ENCODE measurements around the gene SUPT7L.

The SUPT7L gene

GRCh38 chr2:27621524-27621923, 41.9 kb downstream of the SUPT7L start:
- no peak overlapping the region for H3K27ac Mint-ChIP-seq
- H3K4me1 Mint-ChIP-seq, result no peaks in the 10 kb centered on the region
- H3K9me3 Mint-ChIP-seq, result no peaks in the 10 kb centered on the region

DNA sequence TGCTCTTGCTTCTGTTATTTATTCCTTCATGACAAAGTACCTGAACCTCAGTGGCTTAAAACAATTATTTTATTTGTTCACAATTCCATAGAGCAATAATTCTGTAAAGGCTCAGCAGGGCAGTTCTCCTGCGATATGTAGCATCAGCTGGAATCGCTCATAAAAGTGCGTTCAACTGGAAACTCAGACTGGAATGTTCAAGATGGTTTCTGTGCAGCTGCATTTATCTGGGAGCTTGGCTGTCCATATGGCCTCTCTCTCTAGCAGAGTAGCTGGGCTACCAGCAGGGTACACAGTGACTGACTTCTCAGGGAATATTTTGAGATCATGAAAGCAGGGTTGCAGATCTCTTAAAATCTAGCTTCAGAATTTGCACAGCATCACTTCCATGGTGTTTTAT, 48.1 kb downstream of the SUPT7L start:
- TF ChIP-seq CTCF (IDR thresholded peaks at IDR 0.05; ENCODE audit: unreplicated experiment in 3 of 3), result no peak

More at GRCh38 chr2:27621524-27621923, 41.9 kb downstream of the SUPT7L start:
- Mint-ChIP-seq H3K36me3 (ENCODE audit: low read depth) (peaks cover 63% of the 10 kb centered on the region), H3K4me3 (no peak overlapping the region), H3K27me3 (ENCODE audit: low read depth) (no peaks in the 10 kb centered on the region)
- TF ChIP-seq CTCF (IDR thresholded peaks at IDR 0.05; ENCODE audit: unreplicated experiment in 3 of 3), result no peak

GRCh38 chr2:27613985-27614384, 49.4 kb downstream of the SUPT7L start:
- peaks cover 64% of the 10 kb centered on the region for H3K36me3 Mint-ChIP-seq (ENCODE audit: low read depth)
- no peaks in the 10 kb centered on the region for H3K9me3 Mint-ChIP-seq
- H3K4me1 Mint-ChIP-seq, result no peaks in the 10 kb centered on the region
- H3K4me3 Mint-ChIP-seq, result no peak overlapping the region
- no peak for TF ChIP-seq CTCF (IDR thresholded peaks at IDR 0.05; ENCODE audit: unreplicated experiment in 3 of 3)
- H3K27me3 Mint-ChIP-seq (ENCODE audit: low read depth), result no peaks in the 10 kb centered on the region
- H3K27ac Mint-ChIP-seq, result no peak overlapping the region

More for the DNA sequence above, 48.1 kb downstream of the SUPT7L start:
- H3K9me3 Mint-ChIP-seq, result no peaks in the 10 kb centered on the region
- H3K27ac Mint-ChIP-seq, result no peak overlapping the region
- H3K27me3 Mint-ChIP-seq (ENCODE audit: low read depth), result no peaks in the 10 kb centered on the region
- H3K36me3 Mint-ChIP-seq (ENCODE audit: low read depth), result peaks cover 70% of the 10 kb centered on the region
- no peak overlapping the region for H3K4me3 Mint-ChIP-seq
- H3K4me1 Mint-ChIP-seq, result no peaks in the 10 kb centered on the region

GRCh38 chr2:27606611-27607010, 56.8 kb downstream of the SUPT7L start:
- Mint-ChIP-seq H3K27me3 (ENCODE audit: low read depth) (no peaks in the 10 kb centered on the region), H3K4me3 (no peak overlapping the region), H3K27ac (no peak overlapping the region), H3K36me3 (ENCODE audit: low read depth) (peaks cover 64% of the 10 kb centered on the region), H3K4me1 (no peaks in the 10 kb centered on the region), H3K9me3 (no peaks in the 10 kb centered on the region)
- TF ChIP-seq CTCF (IDR thresholded peaks at IDR 0.05; ENCODE audit: unreplicated experiment in 3 of 3), result no peak
